IMR-90 (cell line): ENCODE results near the gene CASP8. TPM values are rescaled to one million over a fixed set of nuclear protein-coding genes. Genes with fewer than 3 reads are reported as not detected.

Experiments
- ATAC-seq: fragments of 200-7000 bp; cut with Tn5 transposase; 2 replicates; pipeline ENCODE4 v1.9.1; 2020; ENCODE audit warnings: low read depth, mild to moderate bottlenecking, moderate library complexity
- BruUV-seq: library from RNA; stranded (reverse); fragments of 400-500 nt; replicated peaks from 2 replicates; lab custom pipeline; 2021; lab: Mats Ljungman, UMichigan
- CTCF ChIA-PET: fragments of 300-600 bp; formaldehyde crosslinking; extraction: SDS; loops from one replicate; lab custom pipeline; 2021; ENCODE audit warnings: antibody characterized with exemption; lab: Yijun Ruan, JAX
- POLR2A ChIA-PET: fragments of 300-600 bp; sonication (Branson Sonifier 250); formaldehyde crosslinking; loops from one replicate; lab custom pipeline; 2022; ENCODE audit warnings: antibody characterized with exemption; ENCODE audit not compliant: unreplicated experiment; lab: Charles Lee
- DNase-seq: peaks from one replicate; pipeline ENCODE4 v3.0.0; 2013
- H2AFZ ChIP-seq: replicated peaks from 2 replicates; pipeline ENCODE3; 2013; ENCODE audit warnings: low read length, mild to moderate bottlenecking; ENCODE audit not compliant: poor library complexity
- H2AK5ac ChIP-seq: 2 replicates; pipeline ENCODE4 v1.6.1; 2013; ENCODE audit warnings: low read depth, low read length, inconsistent platforms
- H2AK9ac ChIP-seq: replicated peaks from 2 replicates; pipeline ENCODE3; 2013; ENCODE audit warnings: mild to moderate bottlenecking, low read depth, low read length, moderate library complexity; ENCODE audit not compliant: poor library complexity
- H2BK120ac ChIP-seq: 2 replicates; pipeline ENCODE4 v1.6.1; 2013; ENCODE audit warnings: low read depth, low read length, inconsistent platforms
- H2BK15ac ChIP-seq: 3 replicates; pipeline ENCODE4 v1.6.1; 2013; ENCODE audit warnings: low read depth, low read length, inconsistent platforms
- H2BK20ac ChIP-seq: 2 replicates; pipeline ENCODE4 v1.6.1; 2013; ENCODE audit warnings: low read depth, mild to moderate bottlenecking, inconsistent platforms, low read length, moderate library complexity
- H2BK5ac ChIP-seq: 2 replicates; pipeline ENCODE4 v1.6.1; 2013; ENCODE audit warnings: mild to moderate bottlenecking, low read depth, low read length, inconsistent platforms; ENCODE audit not compliant: poor library complexity, severe bottlenecking
- H3K14ac ChIP-seq: replicated peaks from 2 replicates; pipeline ENCODE4 v1.6.1; 2013; ENCODE audit warnings: low read depth, low read length, inconsistent platforms
- H3K18ac ChIP-seq: 2 replicates; pipeline ENCODE4 v1.6.1; 2013; ENCODE audit warnings: low read depth, low read length, control low read depth
- H3K23ac ChIP-seq: 2 replicates; pipeline ENCODE4 v1.6.1; 2013; ENCODE audit warnings: low read depth, low read length, inconsistent platforms
- H3K27ac ChIP-seq: 2 replicates; pipeline ENCODE4 v1.5.1; 2013; ENCODE audit warnings: mild to moderate bottlenecking, control low read depth, low read length; ENCODE audit not compliant: insufficient read depth
- H3K27me3 ChIP-seq: 2 replicates; pipeline ENCODE4 v1.6.1; 2013; ENCODE audit warnings: low read length; ENCODE audit not compliant: control insufficient read depth, insufficient read depth
- H3K36me3 ChIP-seq: 2 replicates; pipeline ENCODE4 v1.6.1; 2013; ENCODE audit warnings: low read length, mixed read lengths; ENCODE audit not compliant: control insufficient read depth, insufficient read depth
- H3K4ac ChIP-seq: 2 replicates; pipeline ENCODE4 v1.6.1; 2013; ENCODE audit warnings: low read depth, low read length, inconsistent platforms
- H3K4me1 ChIP-seq: 2 replicates; pipeline ENCODE4 v1.6.1; 2013; ENCODE audit warnings: low read length, mixed read lengths; ENCODE audit not compliant: control insufficient read depth, insufficient read depth
- H3K4me2 ChIP-seq: 2 replicates; pipeline ENCODE4 v1.6.1; 2013; ENCODE audit warnings: low read depth, mild to moderate bottlenecking, control low read depth, low read length, moderate library complexity
- H3K4me3 ChIP-seq: 2 replicates; pipeline ENCODE4 v1.5.1; 2013; ENCODE audit warnings: low read depth, mild to moderate bottlenecking, control low read depth, low read length, moderate library complexity; ENCODE audit not compliant: insufficient read depth
- H3K56ac ChIP-seq: 2 replicates; pipeline ENCODE4 v1.6.1; 2013; ENCODE audit warnings: low read length, inconsistent platforms; ENCODE audit not compliant: insufficient read depth; ENCODE audit errors: extremely low read depth
- H3K79me1 ChIP-seq, 2 experiments: 2 replicates each; pipeline ENCODE4 v1.6.1; 2013; ENCODE audit warnings: low read length in 2 of 2, inconsistent platforms in 1 of 2, low read depth in 1 of 2
- H3K9ac ChIP-seq: 2 replicates; pipeline ENCODE4 v1.6.1; 2013; ENCODE audit warnings: low read depth, low read length, control low read depth
- H3K9me1 ChIP-seq: 2 replicates; pipeline ENCODE4 v1.6.1; 2013; ENCODE audit warnings: low read length, inconsistent platforms; ENCODE audit not compliant: insufficient read depth
- H3K9me3 ChIP-seq: 2 replicates; pipeline ENCODE4 v1.6.1; 2013; ENCODE audit warnings: low read length; ENCODE audit not compliant: control insufficient read depth, insufficient read depth
- H4K20me1 ChIP-seq: 2 replicates; pipeline ENCODE4 v1.6.1; 2013; ENCODE audit warnings: low read length, inconsistent platforms; ENCODE audit not compliant: insufficient read depth
- H4K5ac ChIP-seq: 2 replicates; pipeline ENCODE4 v1.6.1; 2013; ENCODE audit warnings: mild to moderate bottlenecking, low read depth, low read length, control low read depth
- H4K8ac ChIP-seq, 2 experiments: 2 replicates each; pipeline ENCODE4 v1.6.1; 2013; ENCODE audit warnings: low read depth in 2 of 2, low read length in 2 of 2, control low read depth in 1 of 2, inconsistent platforms in 1 of 2
- H4K91ac ChIP-seq: 2 replicates; pipeline ENCODE4 v1.6.1; 2013; ENCODE audit warnings: low read depth, low read length, inconsistent platforms; ENCODE audit not compliant: insufficient read depth
- RAD21 ChIP-seq: IDR thresholded peaks from 2 replicates; pipeline ENCODE4 v1.6.1; 2012; ENCODE audit warnings: low read length, improper control_type of control experiment
- dilution Hi-C: fragments of 300-500 bp; cut with HindIII; formaldehyde crosslinking; loops from one replicate; pipeline ENCODE4 v1.14.3; 2018; ENCODE audit warnings: low sequenced_read_pairs; ENCODE audit not compliant: unreplicated experiment
- in situ Hi-C: fragments of 300-500 bp; cut with MboI; formaldehyde crosslinking; loops from 3 replicates; pipeline ENCODE4 v1.14.3; 2019; ENCODE audit warnings: low sequenced_read_pairs, inconsistent platforms, mixed read lengths
- intact Hi-C: fragments of 100-400 bp; cut with micrococcal nuclease; formaldehyde crosslinking; loops from 2 replicates; pipeline ENCODE4 v1.10.0; 2022
- polyA plus RNA-seq, 3 experiments: library from polyadenylated mRNA; depleted of rRNA; stranded (reverse); fragments of >200 nt; gene quantifications; 2 replicates each; pipeline ENCODE4 v1.2.3, GENCODE V29; 2012; ENCODE audit warnings: low replicate concordance in 1 of 3
- total RNA-seq: library from RNA; depleted of rRNA; stranded (reverse); fragments of >200 nt; gene quantifications from 2 replicates; pipeline ENCODE4 v1.2.3, GENCODE V29; 2012

Gene CASP8
- total and polyA plus RNA-seq, 2 of the 4 experiments (the other 2 are of a cell fraction) = 13.1 to 17.0 TPM

DNA sequence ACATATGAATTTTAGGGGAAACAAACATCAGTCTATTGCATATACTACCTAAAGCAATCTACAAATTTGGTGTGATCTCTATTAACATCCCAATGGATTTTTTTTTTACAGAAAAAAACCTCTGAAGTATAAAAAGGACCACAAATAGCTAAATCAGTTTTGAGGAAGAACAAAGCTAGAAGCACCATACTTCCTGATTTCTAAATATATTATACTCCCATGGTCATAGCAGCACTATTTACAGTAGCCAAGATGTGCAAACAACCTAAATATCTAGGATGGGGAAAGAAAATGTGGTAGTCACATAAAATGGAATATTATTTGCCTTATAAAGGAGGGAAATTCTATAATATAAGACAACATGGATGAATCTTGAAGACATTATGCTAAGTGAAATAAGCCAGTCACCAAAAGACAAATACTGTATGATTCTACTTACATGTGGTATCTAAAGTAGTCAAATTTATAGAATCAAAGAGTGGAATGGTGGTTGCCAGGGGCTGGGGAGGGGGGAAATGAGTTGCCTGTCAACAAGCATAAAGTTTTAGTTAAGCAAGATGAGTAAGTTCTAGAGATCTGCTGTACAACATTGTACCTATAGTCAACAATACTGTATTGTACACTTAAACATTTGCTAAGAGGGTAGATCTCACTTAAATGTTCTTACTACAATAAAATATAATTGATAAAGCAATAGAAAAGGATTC lies 17.6 kb upstream of the CASP8 start:
- POLR2A ChIA-PET = no interaction called here

More for the DNA sequence above, 17.6 kb upstream of the CASP8 start:
- peaks cover 2% of the 10 kb centered on the region; the same call in 1 of the 2 replicates for H3K9me3 ChIP-seq
- no peak overlapping the region for H2AFZ ChIP-seq
- H3K23ac ChIP-seq = no peak overlapping the region
- no peaks in the 10 kb centered on the region for H3K27me3 ChIP-seq
- H4K20me1 ChIP-seq = no peaks in the 10 kb centered on the region
- H3K36me3 ChIP-seq = no peaks in the 10 kb centered on the region
- no peak overlapping the region for H3K4me3 ChIP-seq
- peaks cover 3% of the 10 kb centered on the region; the same call in 1 of the 2 replicates for H3K9me1 ChIP-seq
- H3K4ac ChIP-seq = no peak overlapping the region
- CTCF ChIA-PET = no interaction called here
- no peak overlapping the region for H3K18ac ChIP-seq
- intact Hi-C loops = no loop called here
- no peak overlapping the region for H2AK5ac ChIP-seq
- DNase-seq = no peak
- no TSS peak for BruUV-seq
- H4K5ac ChIP-seq = no peak overlapping the region
- no peak overlapping the region for H3K14ac ChIP-seq
- no peak overlapping the region for H2BK20ac ChIP-seq
- peaks cover 2% of the 10 kb centered on the region for H3K4me1 ChIP-seq
- no peak overlapping the region for H3K4me2 ChIP-seq
- in situ Hi-C loops = loop anchor here (25.0 kb wide), 1 partner anchor 370 kb away; a partner anchor contains a TSS
- dilution Hi-C loops = no loop called here
- H2BK15ac ChIP-seq = no peak overlapping the region
- no peaks in the 10 kb centered on the region for H3K79me1 ChIP-seq
- no peak overlapping the region for H4K91ac ChIP-seq
- H4K8ac ChIP-seq = no peak overlapping the region
- no peak overlapping the region for H3K56ac ChIP-seq
- H2AK9ac ChIP-seq = no peak overlapping the region
- H2BK5ac ChIP-seq = no peak overlapping the region
- ATAC-seq = no peak
- H2BK120ac ChIP-seq = no peak overlapping the region
- no peak overlapping the region for H3K9ac ChIP-seq
- TF ChIP-seq RAD21 = no peak
- H3K27ac ChIP-seq = no peak overlapping the region
